ENCODE data around the gene ATP2C1.
"Not testable (repeated sequence)": the region's sequence is repeated elsewhere in the genome, so short reads cannot be mapped to it uniquely, and the experiment has no call there.

Gene ATP2C1, protein sequence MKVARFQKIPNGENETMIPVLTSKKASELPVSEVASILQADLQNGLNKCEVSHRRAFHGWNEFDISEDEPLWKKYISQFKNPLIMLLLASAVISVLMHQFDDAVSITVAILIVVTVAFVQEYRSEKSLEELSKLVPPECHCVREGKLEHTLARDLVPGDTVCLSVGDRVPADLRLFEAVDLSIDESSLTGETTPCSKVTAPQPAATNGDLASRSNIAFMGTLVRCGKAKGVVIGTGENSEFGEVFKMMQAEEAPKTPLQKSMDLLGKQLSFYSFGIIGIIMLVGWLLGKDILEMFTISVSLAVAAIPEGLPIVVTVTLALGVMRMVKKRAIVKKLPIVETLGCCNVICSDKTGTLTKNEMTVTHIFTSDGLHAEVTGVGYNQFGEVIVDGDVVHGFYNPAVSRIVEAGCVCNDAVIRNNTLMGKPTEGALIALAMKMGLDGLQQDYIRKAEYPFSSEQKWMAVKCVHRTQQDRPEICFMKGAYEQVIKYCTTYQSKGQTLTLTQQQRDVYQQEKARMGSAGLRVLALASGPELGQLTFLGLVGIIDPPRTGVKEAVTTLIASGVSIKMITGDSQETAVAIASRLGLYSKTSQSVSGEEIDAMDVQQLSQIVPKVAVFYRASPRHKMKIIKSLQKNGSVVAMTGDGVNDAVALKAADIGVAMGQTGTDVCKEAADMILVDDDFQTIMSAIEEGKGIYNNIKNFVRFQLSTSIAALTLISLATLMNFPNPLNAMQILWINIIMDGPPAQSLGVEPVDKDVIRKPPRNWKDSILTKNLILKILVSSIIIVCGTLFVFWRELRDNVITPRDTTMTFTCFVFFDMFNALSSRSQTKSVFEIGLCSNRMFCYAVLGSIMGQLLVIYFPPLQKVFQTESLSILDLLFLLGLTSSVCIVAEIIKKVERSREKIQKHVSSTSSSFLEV

DNA sequence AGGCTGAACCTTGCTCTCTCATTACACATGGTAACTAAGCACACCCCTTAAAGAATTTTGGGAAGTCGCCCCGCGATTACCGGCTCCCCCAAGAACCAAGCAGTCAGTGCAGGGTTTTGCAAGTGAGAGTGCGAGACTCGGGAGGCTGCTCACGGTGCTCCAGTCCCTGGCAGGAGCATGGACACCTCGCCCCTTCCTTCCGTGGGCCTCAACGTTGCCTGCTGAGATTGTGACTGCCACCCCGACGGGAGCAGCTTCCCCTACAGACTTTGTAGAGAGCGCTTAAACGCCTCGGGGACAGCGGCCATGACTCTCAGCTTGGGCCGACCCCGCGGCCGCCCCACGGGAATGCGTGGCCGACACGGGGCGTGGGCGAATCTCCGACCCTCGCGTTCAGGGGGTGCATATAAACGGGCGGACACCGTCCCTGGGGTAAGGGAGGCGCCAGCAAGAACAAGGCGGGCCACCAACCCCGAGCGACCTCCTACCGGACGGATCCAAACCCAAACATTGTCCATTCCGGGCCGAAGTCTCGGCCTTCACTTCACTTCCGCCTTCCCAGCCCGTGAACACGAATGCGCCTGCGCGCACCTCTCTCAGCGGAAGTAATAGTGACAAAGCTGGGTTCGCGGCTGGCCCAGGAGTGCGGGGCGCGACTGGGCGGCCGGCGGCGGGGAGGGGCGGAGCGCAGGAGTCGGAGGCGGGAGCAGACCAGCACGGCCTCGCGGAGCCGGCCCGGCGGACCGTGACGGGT is at the start of gene ATP2C1:
ATP2C1 (plus strand) TSS at position 709 of the 754 bp plus-strand sequence. CDS start 686 bp downstream, outside the sequence.
- DNase-seq, result peak; percentile 85 to 89

DNA sequence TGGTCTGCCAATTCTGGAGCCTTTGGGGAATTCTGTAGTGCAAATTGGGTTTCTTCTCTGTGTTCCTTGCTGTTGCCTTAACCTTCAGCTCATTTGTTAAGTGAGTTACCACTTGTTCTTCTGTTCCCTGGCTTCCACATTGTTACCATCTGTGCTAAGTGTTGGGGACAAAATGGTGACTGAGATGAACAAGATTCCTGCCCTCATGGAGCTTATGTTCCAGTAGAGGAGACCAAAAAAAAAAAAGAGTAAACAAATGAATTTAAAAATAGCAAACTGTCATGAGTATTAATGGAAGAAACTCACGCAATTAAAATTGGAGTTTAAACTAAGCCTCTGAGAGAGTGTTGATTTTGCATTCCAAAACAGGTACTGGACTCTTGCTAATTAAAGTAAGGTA is 49.4 kb upstream of the ATP2C1 start:
- DNase-seq, result no peak

DNA sequence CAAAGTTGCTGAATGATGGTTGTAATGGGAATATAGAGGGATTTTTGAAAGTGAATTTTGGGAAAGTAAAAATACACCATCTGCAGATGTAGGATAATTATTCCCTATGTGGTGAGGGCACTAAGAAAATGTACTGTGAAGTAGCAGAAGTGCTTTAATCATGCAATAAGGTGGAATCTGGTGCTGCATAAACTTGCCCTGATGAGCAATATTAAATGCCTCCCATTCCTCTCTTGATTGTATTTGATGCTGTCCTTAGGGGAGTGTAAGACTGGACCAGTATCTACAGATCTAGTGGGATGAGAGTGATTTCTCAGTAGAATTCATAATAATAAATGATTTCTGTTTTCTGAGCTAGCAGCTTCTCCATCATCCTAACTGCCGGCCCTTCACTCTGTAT is 47.7 kb upstream of the ATP2C1 start:
- DNase-seq, result no peak

DNA sequence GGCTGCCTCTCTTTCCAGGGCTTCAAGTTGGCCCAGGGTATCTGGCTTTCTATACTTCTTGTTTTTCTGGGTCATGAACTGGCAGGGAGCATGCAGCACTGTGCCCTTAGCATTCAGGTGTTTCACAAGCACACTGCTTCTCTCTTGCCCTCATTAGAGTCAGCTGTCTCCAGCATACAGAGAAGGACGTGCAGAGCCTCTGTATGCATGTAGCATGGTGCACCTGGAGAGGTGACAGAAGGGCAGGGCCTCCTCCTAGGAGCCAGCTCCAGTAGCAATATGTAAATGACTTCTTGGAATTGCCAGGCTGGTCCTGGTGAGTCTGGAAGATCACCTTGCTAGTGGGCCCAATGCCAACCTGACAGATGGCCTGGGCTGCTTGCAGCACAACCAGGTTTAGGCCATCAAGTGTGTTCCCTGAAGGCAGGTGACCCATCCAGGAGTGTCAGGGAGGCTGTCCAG is 44.8 kb upstream of the ATP2C1 start:
- no peak for DNase-seq

DNA sequence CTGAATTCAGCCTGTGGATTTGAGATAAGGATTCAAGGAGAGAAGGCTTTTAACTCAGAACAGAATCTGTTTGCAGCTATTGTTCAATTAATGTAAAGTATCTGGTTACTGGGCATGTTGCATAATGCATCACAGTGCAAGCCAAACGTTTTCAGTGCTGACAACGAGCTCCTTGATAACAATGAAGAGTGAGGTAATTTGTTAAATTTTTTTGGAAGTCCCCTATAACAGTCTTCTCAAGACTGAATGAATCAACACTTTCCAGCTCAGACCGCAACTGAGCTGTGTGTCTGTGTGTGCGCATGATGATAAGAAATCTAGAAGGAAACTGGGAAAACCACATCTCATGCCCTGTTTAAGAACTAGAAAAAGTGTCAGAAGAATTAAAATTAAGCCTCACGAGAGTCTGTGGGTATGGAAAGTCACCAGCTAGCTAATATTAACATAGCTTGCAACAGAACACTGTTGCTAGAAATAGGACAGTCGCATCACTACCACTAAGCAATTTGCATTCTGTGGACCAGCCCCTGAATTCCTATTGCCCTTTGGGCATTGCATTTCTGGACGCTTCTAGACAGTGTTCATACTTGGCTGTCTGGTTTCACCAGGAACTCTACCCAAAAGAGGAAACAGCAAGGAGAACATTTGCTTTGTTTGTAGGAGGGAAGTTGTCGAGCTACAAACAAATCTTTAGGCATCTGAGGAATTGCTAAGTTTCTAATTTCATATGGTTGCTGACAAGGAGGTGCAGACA is 43.7 kb upstream of the ATP2C1 start:
- DNase-seq, result peak; percentile 16 to 35

DNA sequence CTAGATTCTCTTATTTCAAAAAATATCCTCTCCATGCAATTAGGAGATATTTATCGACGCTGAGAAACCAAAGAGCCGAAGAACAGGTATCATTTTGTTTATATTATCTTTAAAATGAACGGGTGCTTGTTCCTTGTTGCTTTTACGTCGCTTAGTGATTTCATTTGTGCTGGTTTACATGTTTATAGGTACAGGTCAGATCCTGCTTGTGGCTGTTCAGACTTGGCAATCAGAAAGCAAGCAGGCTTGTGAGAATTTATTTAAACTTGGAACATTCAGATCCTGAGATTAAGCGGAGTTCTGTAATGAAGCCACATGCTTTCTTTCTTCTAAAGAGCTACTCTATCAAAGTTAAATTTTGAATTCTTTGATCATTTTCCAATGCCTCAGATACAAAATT is 43.0 kb upstream of the ATP2C1 start:
- DNase-seq, result no peak

DNA sequence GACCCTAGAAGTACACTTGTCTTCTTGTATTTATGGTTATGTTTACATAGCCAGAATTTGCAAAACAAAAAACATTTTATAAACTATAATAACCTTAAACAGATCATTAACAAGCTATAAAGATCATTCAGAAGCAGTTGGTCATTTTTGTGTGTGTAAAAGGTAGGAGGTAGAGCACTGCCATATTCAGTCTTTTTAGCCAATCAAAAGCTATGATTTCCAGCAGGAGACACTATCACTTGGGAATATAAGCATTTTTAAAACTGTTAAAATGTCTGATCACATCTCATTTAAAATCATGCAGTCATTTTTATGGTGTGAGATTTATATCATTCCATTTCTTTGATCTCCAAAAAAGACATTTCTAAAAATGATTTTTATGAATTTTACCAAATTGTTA is 42.6 kb upstream of the ATP2C1 start:
- no peak for DNase-seq

DNA sequence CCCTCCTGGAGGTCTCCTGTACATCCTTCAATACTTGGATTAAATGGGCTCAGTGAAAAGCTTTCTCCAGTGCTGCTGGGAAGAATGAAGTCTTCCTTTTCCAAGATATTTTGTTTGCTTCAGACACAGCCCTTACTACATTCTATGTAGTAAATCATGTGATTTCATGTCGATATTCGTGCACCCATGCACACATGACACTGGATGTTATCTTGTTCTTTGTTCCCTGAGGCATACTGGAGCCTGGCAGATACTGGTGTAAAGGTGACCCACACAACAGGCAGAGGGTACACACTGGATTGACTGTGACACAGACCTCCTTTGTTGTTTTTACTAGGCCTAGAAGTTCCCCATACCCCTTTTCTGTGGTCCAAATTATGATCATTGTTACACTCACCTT is 40.3 kb upstream of the ATP2C1 start:
- no peak for DNase-seq

DNA sequence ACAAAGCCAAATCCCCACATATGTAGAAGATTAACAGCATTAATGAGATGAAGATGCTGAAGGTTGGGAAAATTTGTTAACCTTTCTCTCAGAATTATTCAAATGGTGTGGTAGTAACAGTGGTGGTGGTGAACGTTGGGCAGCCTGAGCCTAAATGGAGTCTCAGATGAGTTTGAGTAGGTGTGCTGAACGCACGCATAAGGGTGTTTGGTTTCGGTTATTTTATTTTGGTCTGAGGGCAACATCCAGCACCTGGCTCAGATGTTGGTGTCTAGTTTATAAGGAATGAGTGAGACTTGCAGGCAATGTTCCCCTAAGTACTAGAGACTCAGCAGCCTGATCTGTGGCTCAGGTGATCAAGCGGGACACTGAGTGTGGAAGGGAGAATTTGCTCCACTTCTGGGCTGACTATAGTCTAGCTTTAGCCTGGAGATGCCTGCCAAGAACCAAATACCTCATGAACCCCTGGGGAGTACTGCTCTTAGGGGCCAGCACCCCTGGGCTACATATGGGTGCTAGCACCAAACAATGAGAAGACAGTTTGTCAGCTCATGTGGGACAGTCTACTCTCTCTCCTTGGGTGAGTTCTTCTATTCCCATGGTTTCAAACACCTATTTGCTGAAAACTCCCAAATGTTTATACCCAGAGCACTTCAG is 39.5 kb upstream of the ATP2C1 start:
- no peak for DNase-seq

DNA sequence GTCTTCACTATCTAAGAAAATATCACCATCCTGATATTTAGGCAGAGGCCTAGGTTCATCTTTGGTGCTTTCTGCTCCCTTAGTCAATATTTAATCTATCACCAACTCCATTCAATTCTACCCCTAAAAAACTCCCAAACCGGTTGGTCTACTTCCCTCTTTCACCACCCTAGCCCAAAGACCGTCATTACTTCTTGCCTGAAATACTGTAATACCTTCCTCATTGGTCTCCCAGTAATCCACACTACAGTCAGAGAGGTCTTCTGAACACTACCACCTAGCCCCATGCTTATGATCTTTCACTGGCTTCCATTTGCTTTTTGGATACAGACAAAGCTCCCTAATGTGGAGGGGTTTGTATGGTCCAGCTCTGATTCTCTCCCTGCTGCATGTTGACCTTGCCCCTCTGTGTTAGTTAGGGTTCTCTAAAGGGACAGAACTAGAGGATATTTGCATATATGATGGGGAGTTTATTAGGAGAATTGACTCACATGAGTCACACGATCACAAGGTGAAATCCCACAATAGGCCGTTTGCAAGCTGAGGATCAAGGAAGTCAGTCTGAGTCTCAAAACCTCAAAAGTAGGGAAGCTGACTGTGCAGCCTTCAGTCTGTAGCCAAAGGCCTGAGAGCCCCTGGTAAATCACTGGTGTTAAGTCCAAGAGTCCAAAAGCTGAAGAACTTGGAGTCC is 36.4 kb upstream of the ATP2C1 start:
- no peak for DNase-seq

DNA sequence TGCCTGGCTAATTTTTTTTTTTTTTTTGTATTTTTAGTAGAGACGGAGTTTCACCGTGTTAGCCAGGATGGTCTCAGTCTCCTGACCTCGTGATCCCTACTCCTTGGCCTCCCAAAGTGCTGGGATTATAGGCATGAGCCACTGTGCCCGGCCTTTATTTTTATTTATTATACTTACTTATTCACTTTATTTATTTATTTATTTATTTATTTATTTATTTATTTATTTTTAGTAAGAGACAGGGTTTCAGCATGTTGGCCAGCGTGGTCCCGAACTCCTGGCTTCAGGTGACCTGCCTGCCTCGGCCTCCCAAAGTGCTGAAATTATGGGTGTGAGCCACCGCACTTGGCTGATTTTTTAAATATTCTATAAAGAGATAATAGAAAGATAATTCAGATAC is 31.8 kb upstream of the ATP2C1 start:
- DNase-seq, result not testable (repeated sequence)

DNA sequence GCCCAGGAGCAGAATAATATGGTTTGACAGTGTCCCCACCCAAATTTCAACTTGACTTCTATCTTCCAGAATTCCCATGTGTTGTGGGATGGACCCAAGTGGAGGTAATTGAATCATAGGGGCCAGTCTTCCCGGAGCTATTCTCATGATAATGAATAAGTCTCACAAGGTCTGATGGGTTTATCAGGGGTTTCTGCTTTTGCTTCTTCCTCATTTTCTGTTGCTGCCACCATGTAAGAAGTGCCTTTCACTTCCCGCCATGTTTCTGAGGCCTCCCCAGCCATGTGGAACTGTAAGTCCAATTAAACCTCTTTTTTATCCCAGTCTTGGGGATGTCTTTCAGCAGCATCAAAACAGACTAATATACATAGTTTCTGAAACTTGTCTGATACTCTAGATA is 28.4 kb upstream of the ATP2C1 start:
- DNase-seq, result no peak

DNA sequence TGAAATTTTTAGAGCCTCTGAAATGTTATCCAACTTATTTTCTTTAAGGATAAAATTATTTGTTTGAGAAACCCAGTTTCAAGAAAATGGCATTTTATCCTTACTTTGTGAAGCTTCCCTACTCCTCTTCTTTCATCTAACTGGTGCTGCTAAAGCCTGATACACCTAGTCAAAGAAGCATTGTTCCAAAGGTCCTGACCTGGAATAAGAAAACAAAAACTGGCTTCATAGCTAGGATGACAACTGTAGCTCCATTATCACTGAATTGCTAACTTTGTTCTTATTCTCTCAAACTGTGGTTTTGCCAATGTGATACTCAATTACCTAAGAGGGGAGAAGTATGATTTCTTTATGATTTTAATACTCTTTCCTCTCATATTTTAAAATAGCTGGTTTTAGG is 27.6 kb upstream of the ATP2C1 start:
- DNase-seq, result no peak

DNA sequence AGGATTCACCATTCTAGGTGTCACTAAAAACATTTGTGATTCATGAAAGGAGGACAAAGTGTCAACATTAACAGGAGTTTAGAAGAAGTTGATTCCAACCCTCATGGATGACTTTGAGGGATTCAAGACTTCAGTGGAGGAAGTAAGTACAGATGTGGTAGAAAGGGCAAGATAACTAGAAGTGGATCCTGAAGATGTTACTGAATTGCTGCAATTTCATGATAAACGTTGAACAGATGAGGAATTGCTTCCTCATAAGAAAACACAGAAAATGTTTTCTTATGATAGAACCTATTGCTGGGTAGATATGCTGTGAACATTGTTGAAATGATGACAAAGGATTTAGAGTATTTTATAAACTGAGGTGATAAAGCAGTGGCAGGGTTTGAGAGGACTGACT is 23.5 kb upstream of the ATP2C1 start:
- no peak for DNase-seq

DNA sequence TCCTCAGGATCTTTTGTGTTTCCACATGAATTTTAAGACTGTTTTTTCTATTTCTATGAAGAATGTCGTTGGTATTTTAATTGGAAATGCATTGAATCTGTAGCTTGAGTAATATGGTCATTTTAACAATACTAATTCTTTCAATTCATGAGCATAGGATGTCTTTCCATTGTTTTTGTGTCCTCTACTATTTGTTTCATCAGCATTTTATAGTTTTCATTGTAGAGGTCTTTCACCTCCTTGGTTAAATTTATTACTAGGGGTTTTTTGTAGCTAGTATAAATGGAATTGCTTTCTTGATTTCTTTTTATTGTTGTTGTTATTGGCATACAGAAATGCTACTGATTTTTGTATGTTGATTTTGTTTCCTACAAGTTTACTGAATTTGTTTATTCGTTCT is 17.3 kb upstream of the ATP2C1 start:
- DNase-seq, result no peak

DNA sequence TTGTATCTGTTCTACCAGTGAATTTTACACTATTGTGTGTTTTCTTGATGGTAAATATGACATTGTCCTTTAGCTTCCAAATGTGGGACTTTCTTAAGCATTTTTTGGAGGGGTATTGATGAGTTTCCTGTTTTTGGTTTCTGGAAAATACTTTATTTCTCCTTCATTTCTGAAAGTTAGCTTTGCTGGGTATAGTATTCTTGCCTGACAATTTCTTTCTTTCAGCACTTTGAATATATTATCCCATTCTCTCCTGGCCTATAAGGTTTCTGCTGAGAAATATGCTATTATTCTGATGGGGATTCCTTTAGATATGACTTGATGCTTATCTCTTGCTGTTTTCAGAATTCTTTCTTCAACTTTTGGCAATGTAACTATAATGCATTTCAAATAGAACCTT is 15.4 kb upstream of the ATP2C1 start:
- no peak for DNase-seq

DNA sequence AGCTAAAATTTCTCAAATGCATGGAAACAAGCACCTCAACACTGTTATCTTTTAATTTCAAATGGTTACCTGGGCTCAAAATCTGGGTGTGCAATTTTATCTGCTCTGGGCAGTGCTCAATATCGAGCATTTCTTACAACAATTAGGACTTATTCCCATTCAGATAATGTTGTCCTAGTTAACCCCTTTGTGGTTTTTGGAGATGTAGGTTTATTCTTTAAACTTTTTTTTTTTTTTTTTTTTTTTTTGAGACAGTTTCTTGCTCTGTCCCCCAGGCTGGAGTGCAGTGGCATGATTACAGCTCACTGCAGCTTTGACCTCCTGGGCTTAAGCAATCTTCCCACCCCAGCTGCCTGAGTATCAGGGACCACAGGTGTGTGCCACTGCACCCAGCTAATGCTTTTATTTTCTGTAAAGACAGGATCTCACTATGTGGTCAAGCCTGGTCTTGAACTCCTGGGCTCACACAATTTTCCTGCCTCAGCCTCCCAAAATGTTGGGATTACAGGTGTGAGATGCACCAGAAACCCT is 4.4 kb upstream of the ATP2C1 start:
- DNase-seq, result no peak

DNA sequence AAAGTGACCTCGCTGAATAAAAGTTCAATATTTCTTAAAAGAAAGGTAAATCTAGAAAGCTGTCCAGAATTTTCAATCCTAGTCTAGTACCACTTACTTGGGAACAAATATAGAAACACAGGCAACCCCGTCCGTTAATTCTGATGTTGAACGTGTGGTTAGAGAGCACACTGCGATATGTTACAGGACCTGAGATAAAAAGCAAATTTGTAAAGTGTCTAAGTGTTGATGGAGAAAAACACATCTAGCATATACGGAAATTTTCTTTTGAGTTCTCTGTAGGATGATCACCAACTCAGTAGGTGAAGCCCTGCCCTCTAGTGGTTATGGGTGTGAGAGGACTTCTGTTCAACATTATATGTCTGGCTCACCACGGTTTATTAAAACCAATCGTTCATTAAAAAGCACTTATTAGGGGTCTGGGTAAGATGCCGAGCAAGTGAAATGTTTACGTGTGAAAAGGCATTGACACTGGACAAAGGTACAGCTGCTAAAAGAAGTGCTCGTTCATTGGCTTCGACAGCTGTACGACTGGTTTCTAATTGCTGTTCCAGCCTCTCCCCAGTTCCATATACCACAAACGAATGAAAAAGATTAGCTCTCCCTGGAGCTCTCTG is 1.0 kb upstream of the ATP2C1 start:
- peak; percentile 70 to 75 for DNase-seq

DNA sequence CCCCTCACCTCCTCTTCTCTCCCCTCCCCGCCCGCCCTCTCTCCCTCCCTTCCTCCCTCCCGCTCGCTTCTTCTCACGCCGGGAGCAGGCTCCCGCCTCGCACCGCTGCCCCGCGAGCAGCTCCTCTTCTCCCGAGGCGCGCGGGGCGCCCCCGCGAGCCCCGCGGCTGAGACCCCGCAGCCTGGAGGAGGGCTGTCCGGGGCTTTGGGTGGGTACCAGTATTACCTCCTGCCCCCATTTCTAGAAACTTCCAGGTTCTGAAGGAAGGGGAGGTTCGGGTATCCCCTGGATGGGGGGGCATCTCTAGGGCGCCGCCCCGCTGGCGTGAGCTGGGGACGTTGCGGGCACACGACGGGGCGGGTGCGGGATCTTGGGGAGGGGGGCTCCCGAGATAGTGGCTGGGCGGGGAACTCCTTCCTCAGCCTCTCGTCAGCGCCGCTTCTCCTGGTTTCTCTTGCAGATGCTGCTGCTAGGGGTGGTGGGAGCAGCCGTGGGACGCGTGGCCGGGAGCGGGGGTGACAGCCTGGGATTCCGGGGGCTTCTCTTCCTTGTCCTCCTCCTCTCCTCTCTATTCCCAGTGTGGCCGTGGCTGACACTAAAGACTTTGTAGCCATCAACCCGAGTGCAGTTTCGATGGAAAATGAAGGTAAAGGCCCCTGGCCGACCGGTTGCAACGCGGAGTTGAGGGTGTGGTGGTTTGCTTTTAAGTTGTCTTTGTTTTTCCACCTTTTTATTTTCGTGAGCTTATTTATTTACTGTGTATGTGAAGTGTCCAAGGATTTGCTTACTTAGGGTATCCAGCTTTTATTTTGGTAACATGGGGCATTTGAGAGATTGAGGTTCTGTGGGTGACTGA is 474 bp downstream of the ATP2C1 start:
- peak; percentile 23 to 37 for DNase-seq

DNA sequence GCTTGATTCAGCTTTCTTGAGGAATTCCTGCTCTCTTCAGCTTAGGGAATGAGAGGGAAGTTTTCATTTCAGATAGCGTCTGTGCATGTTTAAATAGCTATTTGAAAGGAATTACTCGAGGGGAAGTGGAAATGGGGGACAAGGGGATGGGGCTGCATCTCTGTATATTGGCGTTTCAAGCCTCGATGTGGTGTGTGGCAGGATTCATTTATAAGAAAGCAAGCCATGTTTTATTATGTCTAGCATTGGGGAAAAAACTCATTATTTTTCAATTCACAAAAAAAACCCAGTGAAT is 1.0 kb downstream of the ATP2C1 start:
- DNase-seq, result no peak
